CD4-positive, alpha-beta T cell treated with Interleukin-21 for 1 hour (primary cell): Measurements from ENCODE around the gene SULT2A1.
"Not testable (repeated sequence)": the region's sequence is repeated elsewhere in the genome, so short reads cannot be mapped to it uniquely, and the experiment has no call there.

Experiments used
- DNase-seq: peaks from one replicate; pipeline ENCODE4 v3.0.0-alpha.2; 2020

The SULT2A1 gene

GRCh38 chr19:47860602-47861297, 25.4 kb downstream of the SULT2A1 start:
- DNase-seq: no peak

GRCh38 chr19:47859838-47860237, 26.3 kb downstream of the SULT2A1 start:
- DNase-seq: not testable (repeated sequence)

GRCh38 chr19:47858646-47859285, 27.3 kb downstream of the SULT2A1 start, which contains the start of gene TPRX2:
Gene TPRX2, plus strand, starts transcription at chr19:47859235. Its CDS starts 12 bp downstream, at chr19:47859247.
- DNase-seq: not testable (repeated sequence)

DNA sequence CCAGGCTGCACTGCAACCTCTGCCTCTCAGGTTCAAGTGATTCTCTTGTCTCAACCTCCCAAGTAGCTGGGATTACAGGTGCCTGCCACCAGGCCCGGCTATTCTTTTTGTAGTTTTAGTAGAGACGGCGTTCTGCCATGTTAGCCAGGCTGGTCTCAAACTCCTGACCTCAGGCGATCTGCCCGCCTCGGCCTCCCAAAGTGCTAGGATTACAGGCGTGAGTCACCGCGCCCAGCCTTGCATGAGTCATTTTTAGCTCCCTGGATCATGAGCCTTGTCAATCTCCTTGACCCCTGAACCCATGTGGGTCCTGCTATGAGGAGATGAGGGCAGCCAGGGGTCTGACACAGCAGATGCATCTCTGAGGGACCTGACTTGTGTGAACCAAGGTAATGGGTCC, 27.9 kb downstream of the SULT2A1 start:
- DNase-seq: not testable (repeated sequence)

DNA sequence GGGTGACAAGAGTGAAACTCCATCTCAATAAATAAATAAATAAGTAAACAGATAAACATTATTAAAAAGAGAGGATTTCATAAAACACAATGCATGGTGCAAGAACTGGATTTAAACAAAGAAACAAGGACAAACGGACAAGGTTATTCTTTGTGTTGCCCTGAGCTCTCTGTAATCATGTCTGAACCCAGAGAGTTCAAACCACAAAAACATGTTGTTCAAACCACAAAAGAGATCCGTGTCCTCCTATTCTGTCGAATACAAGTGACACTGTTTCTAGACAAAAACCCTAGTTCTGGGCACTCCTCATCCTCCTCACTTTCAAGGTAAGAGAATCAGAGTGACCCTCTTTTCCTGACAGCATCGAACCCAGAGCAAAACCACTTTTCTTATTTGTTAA, 31.7 kb downstream of the SULT2A1 start:
- DNase-seq: no peak

GRCh38 chr19:47853003-47853402, 33.1 kb downstream of the SULT2A1 start:
- DNase-seq: no peak

GRCh38 chr19:47848823-47849473, 37.2 kb downstream of the SULT2A1 start:
- DNase-seq: peak; percentile 10

DNA sequence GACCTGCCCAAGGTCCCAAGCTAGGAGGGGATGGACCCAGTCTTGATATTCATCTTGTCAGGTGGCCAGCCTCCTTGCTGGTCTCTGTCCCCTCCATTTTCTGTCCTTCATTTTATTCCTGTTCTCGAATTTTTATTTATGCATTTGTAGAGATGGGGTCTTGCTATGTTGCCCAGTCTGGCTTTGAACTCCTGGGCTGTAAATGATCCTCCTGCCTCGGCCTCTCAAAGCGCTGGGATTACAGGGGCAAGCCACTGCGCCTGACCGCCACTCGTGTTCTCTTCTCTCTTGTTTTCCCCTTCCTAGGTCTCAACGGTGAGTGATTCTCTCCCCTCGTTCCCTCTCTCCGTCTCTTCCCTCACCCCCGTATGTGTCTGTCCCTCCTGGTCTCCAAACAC, 37.7 kb downstream of the SULT2A1 start:
- no peak for DNase-seq

DNA sequence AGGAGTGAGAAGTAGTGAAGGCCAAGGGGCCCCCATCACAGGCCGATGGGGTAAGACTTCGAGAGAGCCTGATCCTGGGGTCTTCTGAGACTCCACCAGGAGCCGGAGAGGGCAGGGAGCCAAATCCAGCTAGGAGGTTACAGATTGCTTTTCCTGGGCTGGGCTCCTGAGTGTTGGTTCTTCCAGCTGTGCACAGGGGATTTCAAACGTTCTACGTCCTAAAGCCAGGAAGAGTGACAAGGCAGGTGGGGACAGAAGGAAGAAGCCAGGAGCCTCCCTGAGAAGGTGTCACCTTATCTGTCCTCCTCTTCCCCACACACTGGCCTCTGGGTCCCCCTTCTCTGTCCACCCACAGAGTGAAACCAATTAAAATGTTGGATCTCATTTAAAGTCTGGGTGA, 43.2 kb downstream of the SULT2A1 start:
- no peak for DNase-seq

- no peak for DNase-seq
Observed at GRCh38 chr19:47839913-47840312, 46.2 kb downstream of the SULT2A1 start.

GRCh38 chr19:47839411-47839810, 46.7 kb downstream of the SULT2A1 start:
- no peak for DNase-seq

DNA sequence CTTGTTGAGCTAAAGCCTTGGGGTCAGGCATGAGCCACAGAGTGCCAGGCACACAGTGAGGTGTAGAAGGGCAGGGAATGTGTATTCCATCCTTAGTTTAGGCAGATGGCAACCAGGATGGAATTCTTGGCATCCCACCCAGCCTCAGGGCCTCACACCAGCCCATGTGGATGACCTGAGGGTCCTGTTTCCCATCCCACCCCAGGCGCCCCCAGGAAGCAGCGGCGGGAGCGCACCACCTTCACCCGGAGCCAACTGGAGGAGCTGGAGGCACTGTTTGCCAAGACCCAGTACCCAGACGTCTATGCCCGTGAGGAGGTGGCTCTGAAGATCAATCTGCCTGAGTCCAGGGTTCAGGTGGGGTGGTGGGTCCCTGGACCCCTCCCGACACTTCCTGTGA, 50.1 kb downstream of the SULT2A1 start:
- DNase-seq: no peak

DNA sequence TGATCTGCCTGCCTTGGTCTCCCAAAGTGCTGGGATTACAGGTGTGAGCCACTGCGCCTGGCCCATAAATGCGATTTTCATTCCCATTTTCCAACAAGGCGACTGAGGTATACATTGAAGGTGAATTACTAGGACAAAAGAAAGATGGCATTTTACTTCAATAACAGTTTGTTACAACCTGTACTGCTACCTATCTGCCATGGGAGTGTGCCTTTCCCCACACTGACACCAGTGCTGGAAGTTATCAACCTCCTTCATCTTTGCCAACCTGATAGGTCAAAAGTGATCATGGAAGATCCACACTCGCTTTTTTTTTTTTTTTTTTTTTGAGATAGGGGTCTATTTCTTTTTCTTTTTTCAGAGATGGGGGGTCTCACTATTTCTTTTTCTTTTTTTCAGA, 53.4 kb downstream of the SULT2A1 start:
- DNase-seq: no peak

GRCh38 chr19:47826800-47827199, 59.3 kb downstream of the SULT2A1 start:
- no peak for DNase-seq

GRCh38 chr19:47824396-47824795, 61.7 kb downstream of the SULT2A1 start:
- DNase-seq: no peak

DNA sequence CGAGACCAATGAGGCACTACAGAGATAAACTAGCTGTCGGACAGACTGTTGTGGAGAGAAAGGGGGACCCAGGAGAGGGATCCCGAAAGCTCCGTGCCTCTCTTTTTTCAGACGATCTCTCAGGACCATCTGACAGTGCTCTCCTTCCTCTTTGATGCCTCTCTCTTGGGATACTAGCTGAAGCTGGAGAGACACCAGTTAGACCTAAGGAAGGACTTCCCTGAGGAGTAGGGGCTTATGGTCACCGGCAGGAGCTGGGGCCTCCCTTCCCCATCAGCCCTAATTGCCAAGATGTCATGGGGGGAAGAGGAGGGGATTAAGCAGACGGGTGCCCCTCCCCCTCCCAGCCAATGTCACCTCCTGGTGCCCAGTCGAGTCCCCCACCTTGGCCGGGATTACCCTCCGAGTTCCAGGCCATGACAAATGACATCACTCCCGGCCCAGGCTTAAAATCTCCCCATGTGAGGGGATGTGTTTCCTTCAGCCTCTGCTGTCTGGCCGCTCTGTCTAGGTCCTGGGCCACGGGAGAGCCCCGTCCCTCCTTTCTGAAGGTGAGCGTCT, 64.6 kb downstream of the SULT2A1 start, which contains the start of gene CRX:
Gene CRX, plus strand, starts transcription at position 478 of the 561 bp plus-strand sequence. CDS start 12,507 bp downstream, outside the sequence.
- no peak for DNase-seq
